HEK293 (cell line): ENCODE data around the gene SFXN3.

Experiments
- KLF10 ChIP-seq: fragments of 450-650 bp; IDR thresholded peaks from 2 replicates; pipeline ENCODE4 v1.5.1; 2018; ENCODE audit warnings: missing biosample characterization, mild to moderate bottlenecking, missing genetic modification characterization
- KLF8 ChIP-seq: fragments of 450-650 bp; formaldehyde crosslinking; IDR thresholded peaks from 2 replicates; pipeline ENCODE4 v1.5.1; 2016; ENCODE audit warnings: missing biosample characterization, missing genetic modification characterization
- SP2 ChIP-seq: fragments of 450-650 bp; formaldehyde crosslinking; IDR thresholded peaks from 2 replicates; pipeline ENCODE4 v1.5.1; 2016; ENCODE audit warnings: missing biosample characterization, missing genetic modification characterization
- ZBTB1 ChIP-seq: fragments of 450-650 bp; formaldehyde crosslinking; IDR thresholded peaks from 2 replicates; pipeline ENCODE4 v1.5.1; 2016; ENCODE audit warnings: missing biosample characterization, missing genetic modification characterization
- ZFP69B ChIP-seq: fragments of 450-650 bp; formaldehyde crosslinking; IDR thresholded peaks from 2 replicates; pipeline ENCODE4 v1.5.1; 2016; ENCODE audit warnings: missing biosample characterization, missing genetic modification characterization
- ZNF16 ChIP-seq: fragments of 450-650 bp; formaldehyde crosslinking; IDR thresholded peaks from 2 replicates; pipeline ENCODE4 v1.5.1; 2016; ENCODE audit warnings: low read depth, missing biosample characterization, missing genetic modification characterization
- ZNF174 ChIP-seq: fragments of 450-650 bp; formaldehyde crosslinking; IDR thresholded peaks from 2 replicates; pipeline ENCODE4 v1.5.0; 2017; ENCODE audit warnings: missing biosample characterization, mild to moderate bottlenecking, missing genetic modification characterization
- ZNF184 ChIP-seq: fragments of 450-650 bp; IDR thresholded peaks from 2 replicates; pipeline ENCODE4 v1.5.1; 2018; ENCODE audit warnings: missing biosample characterization, mild to moderate bottlenecking, missing genetic modification characterization
- ZNF2 ChIP-seq: fragments of 450-650 bp; formaldehyde crosslinking; IDR thresholded peaks from 2 replicates; pipeline ENCODE4 v1.5.1; 2016; ENCODE audit warnings: missing biosample characterization, missing genetic modification characterization
- ZNF239 ChIP-seq: fragments of 450-650 bp; formaldehyde crosslinking; IDR thresholded peaks from 2 replicates; pipeline ENCODE4 v1.5.1; 2016; ENCODE audit warnings: missing biosample characterization, missing genetic modification characterization
- ZNF416 ChIP-seq: fragments of 450-650 bp; formaldehyde crosslinking; IDR thresholded peaks from 2 replicates; pipeline ENCODE4 v1.5.1; 2016; ENCODE audit warnings: missing biosample characterization, missing genetic modification characterization
- ZNF433 ChIP-seq: fragments of 450-650 bp; formaldehyde crosslinking; IDR thresholded peaks from 2 replicates; pipeline ENCODE4 v1.5.1; 2016; ENCODE audit warnings: missing biosample characterization, missing genetic modification characterization, low read depth
- ZNF514 ChIP-seq: fragments of 450-650 bp; formaldehyde crosslinking; IDR thresholded peaks from 2 replicates; pipeline ENCODE4 v1.5.1; 2016; ENCODE audit warnings: missing biosample characterization, missing genetic modification characterization
- ZNF558 ChIP-seq: fragments of 450-650 bp; formaldehyde crosslinking; IDR thresholded peaks from 2 replicates; pipeline ENCODE4 v1.5.1; 2016; ENCODE audit warnings: missing biosample characterization, missing genetic modification characterization
- ZNF600 ChIP-seq: fragments of 450-650 bp; formaldehyde crosslinking; IDR thresholded peaks from 2 replicates; pipeline ENCODE4 v1.5.1; 2016; ENCODE audit warnings: missing biosample characterization, missing genetic modification characterization
- ZNF610 ChIP-seq: fragments of 450-650 bp; formaldehyde crosslinking; IDR thresholded peaks from 2 replicates; pipeline ENCODE4 v1.5.1; 2016; ENCODE audit warnings: missing biosample characterization, missing genetic modification characterization, borderline replicate concordance
- ZNF621 ChIP-seq: fragments of 450-650 bp; formaldehyde crosslinking; IDR thresholded peaks from 2 replicates; pipeline ENCODE4 v1.5.1; 2017; ENCODE audit warnings: missing biosample characterization, missing genetic modification characterization
- ZNF654 ChIP-seq: fragments of 450-650 bp; formaldehyde crosslinking; IDR thresholded peaks from 2 replicates; pipeline ENCODE4 v1.5.1; 2016; ENCODE audit warnings: low read depth, missing biosample characterization, missing genetic modification characterization
- ZNF76 ChIP-seq: fragments of 450-650 bp; formaldehyde crosslinking; IDR thresholded peaks from 2 replicates; pipeline ENCODE4; 2016; ENCODE audit warnings: low read depth, missing biosample characterization, missing genetic modification characterization, borderline replicate concordance
- ZNF785 ChIP-seq: fragments of 450-650 bp; formaldehyde crosslinking; IDR thresholded peaks from 2 replicates; pipeline ENCODE4 v1.5.1; 2016; ENCODE audit warnings: missing biosample characterization, missing genetic modification characterization
- TF ChIP-seq, protein P1 (sequence below): fragments of 450-650 bp; formaldehyde crosslinking; conservative IDR thresholded peaks from 2 replicates; pipeline ENCODE4 v1.5.1; 2016; ENCODE audit warnings: low read depth, missing biosample characterization, missing genetic modification characterization
- TF ChIP-seq, protein P2 (sequence below): fragments of 450-650 bp; formaldehyde crosslinking; IDR thresholded peaks from 2 replicates; pipeline ENCODE4 v1.5.1; 2016; ENCODE audit warnings: missing biosample characterization, missing genetic modification characterization
- TF ChIP-seq, protein P3 (sequence below): fragments of 450-650 bp; formaldehyde crosslinking; IDR thresholded peaks from 2 replicates; pipeline ENCODE4 v1.5.1; 2016; ENCODE audit warnings: missing biosample characterization, missing genetic modification characterization
- TF ChIP-seq, protein P4 (sequence below): fragments of 450-650 bp; formaldehyde crosslinking; IDR thresholded peaks from 2 replicates; pipeline ENCODE4 v1.5.0; 2017; ENCODE audit warnings: missing biosample characterization, missing genetic modification characterization, borderline replicate concordance
- TF ChIP-seq, protein P5 (sequence below): fragments of 450-650 bp; formaldehyde crosslinking; IDR thresholded peaks from 2 replicates; pipeline ENCODE4 v1.5.1; 2016; ENCODE audit warnings: missing biosample characterization, missing genetic modification characterization

Gene SFXN3

DNA sequence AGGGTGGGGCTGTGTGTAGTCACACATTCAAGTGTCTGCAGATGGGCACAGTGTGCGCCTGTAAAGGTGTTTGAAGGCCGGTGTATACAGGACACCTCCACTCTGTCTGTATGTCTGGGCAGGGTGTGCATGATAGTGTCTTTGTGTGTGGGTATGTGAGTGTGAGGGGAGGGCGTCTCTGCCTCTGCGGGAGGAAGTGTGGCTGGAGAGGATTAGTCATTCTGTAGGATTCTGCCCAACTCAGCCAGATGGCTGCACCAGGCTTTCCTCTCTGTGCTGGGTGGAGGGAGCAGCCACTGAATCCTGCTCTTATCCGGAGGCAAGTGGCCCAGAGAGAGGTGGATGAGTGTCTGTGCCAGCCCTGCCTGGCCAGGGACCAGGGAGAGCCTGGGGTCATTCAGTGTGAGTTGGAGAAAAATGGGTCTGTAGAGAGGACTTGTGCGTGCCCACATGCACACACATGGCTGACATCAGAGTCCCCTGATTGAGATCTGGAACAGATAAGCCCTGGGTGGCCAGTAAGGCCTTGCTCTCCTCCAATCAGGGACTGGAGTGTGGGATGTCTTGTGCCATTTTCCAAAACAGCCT lies 1.7 kb downstream of the SFXN3 start (continued):
- TF ChIP-seq, protein P1, sequence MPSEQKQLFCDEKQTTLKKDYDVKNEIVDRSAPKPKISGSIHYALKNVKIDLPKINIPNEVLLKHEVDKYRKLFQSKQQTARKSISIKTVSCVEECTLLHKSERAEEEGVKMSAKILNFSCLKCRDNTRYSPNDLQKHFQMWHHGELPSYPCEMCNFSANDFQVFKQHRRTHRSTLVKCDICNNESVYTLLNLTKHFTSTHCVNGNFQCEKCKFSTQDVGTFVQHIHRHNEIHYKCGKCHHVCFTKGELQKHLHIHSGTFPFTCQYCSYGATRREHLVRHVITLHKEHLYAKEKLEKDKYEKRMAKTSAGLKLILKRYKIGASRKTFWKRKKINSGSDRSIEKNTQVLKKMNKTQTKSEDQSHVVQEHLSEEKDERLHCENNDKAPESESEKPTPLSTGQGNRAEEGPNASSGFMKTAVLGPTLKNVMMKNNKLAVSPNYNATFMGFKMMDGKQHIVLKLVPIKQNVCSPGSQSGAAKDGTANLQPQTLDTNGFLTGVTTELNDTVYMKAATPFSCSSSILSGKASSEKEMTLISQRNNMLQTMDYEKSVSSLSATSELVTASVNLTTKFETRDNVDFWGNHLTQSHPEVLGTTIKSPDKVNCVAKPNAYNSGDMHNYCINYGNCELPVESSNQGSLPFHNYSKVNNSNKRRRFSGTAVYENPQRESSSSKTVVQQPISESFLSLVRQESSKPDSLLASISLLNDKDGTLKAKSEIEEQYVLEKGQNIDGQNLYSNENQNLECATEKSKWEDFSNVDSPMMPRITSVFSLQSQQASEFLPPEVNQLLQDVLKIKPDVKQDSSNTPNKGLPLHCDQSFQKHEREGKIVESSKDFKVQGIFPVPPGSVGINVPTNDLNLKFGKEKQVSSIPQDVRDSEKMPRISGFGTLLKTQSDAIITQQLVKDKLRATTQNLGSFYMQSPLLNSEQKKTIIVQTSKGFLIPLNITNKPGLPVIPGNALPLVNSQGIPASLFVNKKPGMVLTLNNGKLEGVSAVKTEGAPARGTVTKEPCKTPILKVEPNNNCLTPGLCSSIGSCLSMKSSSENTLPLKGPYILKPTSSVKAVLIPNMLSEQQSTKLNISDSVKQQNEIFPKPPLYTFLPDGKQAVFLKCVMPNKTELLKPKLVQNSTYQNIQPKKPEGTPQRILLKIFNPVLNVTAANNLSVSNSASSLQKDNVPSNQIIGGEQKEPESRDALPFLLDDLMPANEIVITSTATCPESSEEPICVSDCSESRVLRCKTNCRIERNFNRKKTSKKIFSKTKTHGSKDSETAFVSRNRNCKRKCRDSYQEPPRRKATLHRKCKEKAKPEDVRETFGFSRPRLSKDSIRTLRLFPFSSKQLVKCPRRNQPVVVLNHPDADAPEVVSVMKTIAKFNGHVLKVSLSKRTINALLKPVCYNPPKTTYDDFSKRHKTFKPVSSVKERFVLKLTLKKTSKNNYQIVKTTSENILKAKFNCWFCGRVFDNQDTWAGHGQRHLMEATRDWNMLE (tag by site-specific recombination), result no peak
- TF ChIP-seq ZNF2 (peak; percentile 43; the same call in 1 of the 2 replicates), ZNF174 (tag by site-specific recombination) (no peak), KLF10 (tag by site-specific recombination) (no peak), ZNF600 (tag by site-specific recombination) (peak; percentile 97), ZBTB1 (tag by site-specific recombination) (no peak), ZNF610 (tag by site-specific recombination) (no peak), ZNF514 (tag by site-specific recombination) (no peak), ZNF16 (tag by site-specific recombination) (no peak), ZNF184 (tag by site-specific recombination) (no peak), SP2 (tag by site-specific recombination) (no peak), ZFP69B (tag by site-specific recombination) (peak; percentile 38), KLF8 (tag by site-specific recombination) (peak; percentile 80; the same call in 1 of the 2 replicates), ZNF654 (tag by site-specific recombination) (no peak), ZNF433 (tag by site-specific recombination) (no peak), ZNF785 (tag by site-specific recombination) (no peak), ZNF239 (tag by site-specific recombination) (no peak), ZNF416 (no peak), ZNF76 (tag by site-specific recombination) (no peak), ZNF558 (tag by site-specific recombination) (peak; percentile 21; the same call in 1 of the 2 replicates), ZNF621 (tag by site-specific recombination) (no peak)
- TF ChIP-seq, protein P2, sequence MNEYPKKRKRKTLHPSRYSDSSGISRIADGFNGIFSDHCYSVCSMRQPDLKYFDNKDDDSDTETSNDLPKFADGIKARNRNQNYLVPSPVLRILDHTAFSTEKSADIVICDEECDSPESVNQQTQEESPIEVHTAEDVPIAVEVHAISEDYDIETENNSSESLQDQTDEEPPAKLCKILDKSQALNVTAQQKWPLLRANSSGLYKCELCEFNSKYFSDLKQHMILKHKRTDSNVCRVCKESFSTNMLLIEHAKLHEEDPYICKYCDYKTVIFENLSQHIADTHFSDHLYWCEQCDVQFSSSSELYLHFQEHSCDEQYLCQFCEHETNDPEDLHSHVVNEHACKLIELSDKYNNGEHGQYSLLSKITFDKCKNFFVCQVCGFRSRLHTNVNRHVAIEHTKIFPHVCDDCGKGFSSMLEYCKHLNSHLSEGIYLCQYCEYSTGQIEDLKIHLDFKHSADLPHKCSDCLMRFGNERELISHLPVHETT (tag by site-specific recombination), result no peak; the same call in none of the 2 replicates
- TF ChIP-seq, protein P3, sequence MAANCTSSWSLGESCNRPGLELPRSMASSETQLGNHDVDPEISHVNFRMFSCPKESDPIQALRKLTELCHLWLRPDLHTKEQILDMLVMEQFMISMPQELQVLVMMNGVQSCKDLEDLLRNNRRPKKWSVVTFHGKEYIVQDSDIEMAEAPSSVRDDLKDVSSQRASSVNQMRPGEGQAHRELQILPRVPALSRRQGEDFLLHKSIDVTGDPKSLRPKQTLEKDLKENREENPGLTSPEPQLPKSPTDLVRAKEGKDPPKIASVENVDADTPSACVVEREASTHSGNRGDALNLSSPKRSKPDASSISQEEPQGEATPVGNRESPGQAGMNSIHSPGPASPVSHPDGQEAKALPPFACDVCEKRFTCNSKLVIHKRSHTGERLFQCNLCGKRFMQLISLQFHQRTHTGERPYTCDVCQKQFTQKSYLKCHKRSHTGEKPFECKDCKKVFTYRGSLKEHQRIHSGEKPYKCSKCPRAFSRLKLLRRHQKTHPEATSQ (tag by site-specific recombination), result no peak
- TF ChIP-seq, protein P4, sequence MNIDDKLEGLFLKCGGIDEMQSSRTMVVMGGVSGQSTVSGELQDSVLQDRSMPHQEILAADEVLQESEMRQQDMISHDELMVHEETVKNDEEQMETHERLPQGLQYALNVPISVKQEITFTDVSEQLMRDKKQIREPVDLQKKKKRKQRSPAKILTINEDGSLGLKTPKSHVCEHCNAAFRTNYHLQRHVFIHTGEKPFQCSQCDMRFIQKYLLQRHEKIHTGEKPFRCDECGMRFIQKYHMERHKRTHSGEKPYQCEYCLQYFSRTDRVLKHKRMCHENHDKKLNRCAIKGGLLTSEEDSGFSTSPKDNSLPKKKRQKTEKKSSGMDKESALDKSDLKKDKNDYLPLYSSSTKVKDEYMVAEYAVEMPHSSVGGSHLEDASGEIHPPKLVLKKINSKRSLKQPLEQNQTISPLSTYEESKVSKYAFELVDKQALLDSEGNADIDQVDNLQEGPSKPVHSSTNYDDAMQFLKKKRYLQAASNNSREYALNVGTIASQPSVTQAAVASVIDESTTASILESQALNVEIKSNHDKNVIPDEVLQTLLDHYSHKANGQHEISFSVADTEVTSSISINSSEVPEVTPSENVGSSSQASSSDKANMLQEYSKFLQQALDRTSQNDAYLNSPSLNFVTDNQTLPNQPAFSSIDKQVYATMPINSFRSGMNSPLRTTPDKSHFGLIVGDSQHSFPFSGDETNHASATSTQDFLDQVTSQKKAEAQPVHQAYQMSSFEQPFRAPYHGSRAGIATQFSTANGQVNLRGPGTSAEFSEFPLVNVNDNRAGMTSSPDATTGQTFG, result no peak
- TF ChIP-seq, protein P5, sequence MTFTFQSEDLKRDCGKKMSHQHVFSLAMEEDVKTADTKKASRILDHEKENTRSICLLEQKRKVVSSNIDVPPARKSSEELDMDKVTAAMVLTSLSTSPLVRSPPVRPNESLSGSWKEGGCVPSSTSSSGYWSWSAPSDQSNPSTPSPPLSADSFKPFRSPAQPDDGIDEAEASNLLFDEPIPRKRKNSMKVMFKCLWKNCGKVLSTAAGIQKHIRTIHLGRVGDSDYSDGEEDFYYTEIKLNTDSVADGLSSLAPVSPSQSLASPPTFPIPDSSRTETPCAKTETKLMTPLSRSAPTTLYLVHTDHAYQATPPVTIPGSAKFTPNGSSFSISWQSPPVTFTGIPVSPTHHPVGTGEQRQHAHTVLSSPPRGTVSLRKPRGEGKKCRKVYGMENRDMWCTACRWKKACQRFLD, result no peak
